HS-27A (cell line): ENCODE measurements around the gene SLC22A7.
"Not testable (repeated sequence)": the region's sequence is repeated elsewhere in the genome, so short reads cannot be mapped to it uniquely, and the experiment has no call there.

ENCODE experiments used
- DNase-seq: peaks from one replicate; pipeline ENCODE4 v3.0.0-alpha.2; 2012; ENCODE audit warnings: low read depth, missing footprints

Gene SLC22A7

DNA sequence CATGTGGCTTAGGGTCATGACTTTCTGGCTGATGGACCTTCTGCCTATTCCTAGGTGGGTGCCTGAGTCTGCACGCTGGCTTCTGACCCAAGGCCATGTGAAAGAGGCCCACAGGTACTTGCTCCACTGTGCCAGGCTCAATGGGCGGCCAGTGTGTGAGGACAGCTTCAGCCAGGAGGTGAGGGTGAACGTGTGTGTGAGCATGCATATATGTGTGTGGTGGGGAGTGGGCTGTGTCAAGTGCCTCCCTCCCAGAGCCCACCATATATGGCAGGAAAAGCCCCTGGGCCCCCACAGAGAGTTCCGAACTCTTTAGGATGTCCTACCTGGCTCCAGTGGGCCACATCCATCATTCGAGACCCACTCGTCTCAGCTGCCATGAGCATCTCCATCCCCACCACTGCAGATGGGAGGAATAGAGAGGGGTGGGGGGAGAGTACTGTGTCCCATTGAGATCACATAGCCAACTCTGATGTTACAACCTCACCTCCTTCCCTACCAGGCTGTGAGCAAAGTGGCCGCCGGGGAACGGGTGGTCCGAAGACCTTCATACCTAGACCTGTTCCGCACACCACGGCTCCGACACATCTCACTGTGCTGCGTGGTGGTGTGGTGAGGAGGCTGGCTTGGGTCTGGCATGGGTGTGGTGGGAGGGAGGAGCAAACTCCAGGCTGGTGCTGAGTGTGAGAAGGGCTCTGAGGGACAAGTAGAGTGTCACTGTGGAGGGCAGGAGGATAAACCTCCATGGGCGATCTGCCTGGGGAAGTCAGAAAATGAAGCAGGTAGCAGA, 3.2 kb downstream of the SLC22A7 start:
- DNase-seq = no peak

DNA sequence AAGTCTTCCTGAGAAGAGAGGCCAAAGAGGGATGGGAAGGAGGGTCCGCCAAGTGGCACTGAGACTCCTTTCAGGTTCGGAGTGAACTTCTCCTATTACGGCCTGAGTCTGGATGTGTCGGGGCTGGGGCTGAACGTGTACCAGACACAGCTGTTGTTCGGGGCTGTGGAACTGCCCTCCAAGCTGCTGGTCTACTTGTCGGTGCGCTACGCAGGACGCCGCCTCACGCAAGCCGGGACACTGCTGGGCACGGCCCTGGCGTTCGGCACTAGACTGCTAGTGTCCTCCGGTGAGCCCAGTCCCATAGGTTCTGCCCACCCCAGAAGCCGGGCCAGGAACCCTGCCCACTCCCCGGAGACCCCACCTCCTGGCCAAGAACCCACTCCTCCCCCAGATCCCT, 4.1 kb downstream of the SLC22A7 start:
- no peak for DNase-seq

DNA sequence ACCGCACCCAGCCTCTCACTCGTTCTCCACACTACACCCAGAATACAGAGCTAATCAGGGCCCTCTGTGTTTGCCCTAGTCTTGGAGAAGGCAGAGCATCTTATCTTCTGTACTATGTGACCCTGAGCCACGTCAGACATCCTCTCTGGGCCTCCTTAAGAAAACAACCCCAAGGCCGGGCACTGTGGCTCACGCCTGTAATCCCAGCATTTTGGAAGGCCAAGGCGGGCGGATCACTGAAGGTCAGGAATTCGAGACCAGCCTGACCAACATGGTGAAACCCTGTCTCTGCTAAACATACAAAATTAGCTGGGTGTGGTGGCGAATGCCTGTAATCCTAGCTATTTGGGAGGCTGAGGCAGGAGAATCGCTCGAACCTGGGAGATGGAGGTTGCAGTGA, 4.9 kb downstream of the SLC22A7 start:
- DNase-seq = not testable (repeated sequence)

DNA sequence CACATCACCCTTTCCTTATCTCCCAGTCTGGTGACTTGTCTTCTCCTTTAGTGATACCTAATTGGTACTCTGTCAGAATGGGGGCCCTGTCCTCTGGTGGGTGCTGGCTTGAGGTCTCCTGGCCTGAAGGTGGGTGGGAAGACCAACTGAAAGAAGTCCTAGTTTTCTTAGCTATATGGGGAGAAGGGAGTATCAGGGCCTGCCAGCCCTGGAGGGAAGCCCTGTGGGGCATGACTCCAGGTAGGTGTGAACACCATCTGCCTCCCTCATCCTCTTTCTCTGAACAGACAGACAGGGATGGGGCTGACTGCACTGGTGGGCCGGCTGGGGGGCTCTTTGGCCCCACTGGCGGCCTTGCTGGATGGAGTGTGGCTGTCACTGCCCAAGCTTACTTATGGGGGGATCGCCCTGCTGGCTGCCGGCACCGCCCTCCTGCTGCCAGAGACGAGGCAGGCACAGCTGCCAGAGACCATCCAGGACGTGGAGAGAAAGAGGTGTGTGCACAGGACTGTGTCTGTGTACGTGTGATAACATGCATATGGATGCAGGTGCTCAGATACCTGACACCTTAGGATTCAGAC, 5.8 kb downstream of the SLC22A7 start:
- DNase-seq = no peak

DNA sequence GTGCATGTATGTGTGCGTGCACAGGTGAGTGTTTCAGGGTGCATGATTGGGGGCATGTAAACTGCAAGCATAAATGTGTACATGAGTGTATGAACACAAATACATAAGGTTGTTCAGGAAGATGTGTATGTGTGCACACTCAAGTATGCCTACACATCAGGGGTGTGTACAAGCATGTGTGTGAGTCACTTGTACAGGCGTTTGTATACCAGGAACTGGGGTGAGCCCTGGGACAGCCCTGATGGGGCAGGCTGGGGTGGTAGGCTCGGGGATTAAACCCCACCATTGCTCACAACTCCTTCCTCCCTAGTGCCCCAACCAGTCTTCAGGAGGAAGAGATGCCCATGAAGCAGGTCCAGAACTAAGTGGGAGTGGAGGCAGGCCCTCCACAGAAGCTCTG, 6.3 kb downstream of the SLC22A7 start:
- DNase-seq = no peak

DNA sequence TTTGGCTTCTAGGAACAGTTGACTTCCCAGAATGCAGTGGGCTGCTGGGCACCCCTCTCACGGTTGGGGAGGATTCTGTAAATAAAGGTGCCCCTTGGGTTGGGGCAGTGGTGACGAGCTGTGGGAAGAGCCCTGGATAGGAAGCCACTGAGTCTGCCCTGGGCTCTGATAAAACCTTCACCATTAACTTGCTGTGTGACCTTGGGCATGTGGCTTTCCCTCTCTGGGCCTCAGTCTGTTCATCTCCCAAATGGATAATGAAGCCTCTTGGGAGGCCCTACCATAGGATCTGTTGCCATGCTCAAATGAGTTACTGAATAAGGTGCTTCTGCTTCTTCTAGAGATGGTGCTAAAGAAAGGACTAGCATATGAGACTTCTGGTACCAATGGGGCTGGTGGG, 6.8 kb downstream of the SLC22A7 start:
- DNase-seq = no peak

DNA sequence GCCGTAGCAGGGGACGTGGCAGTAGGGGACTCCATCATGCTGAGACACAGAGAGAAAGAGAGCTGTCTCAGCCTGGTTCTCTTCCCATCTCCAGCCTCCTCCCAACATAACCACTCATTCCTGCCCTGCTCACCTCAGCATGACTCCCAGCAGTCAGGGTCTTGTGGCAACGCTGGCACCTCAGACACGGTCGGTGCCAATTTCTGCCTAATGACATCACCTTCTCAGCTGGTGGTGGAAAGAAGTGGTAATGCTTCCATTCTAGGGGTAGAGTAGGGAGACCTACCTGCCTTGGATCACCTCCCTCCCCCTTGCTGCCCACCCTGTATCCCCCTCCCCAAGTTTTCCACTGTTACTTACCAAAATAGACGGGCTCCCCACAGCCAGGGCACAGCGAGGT, 8.0 kb downstream of the SLC22A7 start:
- no peak for DNase-seq

DNA sequence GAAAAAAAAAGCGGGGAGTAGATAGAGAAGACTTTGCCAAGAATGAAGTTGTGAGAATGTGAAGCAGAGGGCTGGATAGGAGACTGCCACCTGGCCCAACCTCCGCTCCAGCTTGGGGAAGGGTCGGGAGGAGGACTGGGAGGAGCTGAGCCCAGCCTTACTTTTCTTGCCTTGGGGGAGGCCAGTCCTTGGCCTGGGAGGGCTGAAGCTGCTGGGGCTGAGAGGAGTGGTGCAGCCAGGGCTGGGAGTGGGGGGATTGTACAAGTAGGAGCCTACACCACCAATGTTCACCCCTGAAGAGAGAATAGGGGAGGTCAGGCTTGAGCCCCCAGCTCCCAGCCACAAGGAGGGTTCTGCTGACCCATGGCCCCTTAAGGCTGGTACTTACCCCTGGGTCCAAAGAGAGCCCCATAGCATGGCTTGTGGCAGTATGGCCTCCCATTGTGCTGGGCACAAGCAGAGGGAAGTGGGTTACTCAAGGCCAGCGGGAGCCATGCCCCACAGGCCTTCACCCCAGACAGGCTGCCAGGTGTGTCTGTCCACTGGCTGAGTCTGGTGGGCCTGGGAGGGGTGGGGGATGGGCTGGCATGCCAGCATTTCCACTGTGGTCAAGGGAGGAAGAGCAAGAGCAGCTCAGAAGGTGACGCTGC, 9.5 kb downstream of the SLC22A7 start:
- DNase-seq = no peak

DNA sequence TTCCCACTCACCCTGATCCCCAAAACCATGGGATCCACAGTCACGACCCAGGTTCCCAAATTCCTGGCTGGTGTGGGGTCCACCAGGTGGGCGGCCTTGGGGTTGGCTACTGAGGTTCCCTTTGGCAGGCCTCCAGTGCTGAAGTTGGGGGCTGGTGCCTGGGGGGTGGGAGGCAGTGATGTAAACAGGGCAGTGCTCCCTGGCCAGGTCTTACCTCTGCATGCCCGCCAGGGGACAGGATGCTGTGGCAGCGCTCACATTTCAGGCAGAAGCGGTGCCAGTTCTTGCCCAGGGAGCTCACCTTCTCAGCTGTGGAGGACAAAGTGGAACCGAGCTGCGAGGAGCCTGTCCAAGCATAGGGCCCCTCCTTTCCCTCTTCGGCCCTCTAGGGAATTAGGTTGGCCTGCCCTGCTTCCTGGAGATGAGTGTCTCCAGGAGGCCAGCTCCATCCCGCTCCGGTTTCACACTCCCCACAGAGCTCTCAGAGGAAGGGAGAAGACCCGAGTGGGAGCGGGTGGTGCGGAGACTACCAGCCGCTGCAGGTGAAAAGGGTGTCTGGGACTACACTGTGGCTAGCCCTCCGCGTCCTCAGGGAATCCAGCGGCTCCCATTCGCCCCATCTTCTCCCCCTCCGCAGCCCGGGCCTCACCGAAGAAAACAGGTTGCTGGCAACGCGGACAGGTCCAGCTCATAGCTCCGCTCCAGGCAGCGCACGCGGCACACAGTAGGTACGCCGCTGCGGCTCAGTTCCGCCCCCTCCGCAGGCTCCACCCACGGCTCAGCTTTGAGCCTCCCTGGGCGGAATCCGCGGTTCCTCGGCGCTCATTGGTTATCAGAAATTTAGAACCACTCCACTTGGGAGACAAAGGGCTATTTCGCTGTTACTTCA, 10.3 kb downstream of the SLC22A7 start, which contains the start of gene CRIP3:
Gene CRIP3, minus strand, starts transcription at position 726 of the 889 bp plus-strand sequence. Its CDS starts 34 bp downstream, at position 692.
- DNase-seq = peak; percentile 17

DNA sequence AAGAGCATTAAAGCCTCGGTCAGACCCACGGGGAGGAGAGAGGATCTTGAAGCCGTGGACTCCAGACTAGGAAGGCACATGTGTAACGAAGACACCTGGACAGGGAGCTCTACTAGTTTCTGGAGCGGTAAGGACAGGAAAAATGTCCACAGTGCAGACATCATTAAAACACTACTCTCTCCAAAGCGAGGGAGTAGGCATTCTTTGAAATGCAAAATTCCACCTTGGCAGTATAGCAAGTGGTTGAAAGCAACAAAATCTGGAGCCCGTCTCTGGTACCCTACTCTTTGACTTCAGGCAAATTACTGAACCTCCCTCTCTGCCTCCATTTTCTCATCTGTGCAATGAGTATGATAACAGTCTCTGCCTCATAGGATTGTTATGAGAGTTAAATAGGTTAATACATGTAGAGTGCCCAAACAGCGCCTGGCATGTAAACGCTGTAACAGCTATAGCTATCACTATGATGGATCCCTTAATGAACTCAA, 11.0 kb downstream of the SLC22A7 start:
- no peak for DNase-seq

DNA sequence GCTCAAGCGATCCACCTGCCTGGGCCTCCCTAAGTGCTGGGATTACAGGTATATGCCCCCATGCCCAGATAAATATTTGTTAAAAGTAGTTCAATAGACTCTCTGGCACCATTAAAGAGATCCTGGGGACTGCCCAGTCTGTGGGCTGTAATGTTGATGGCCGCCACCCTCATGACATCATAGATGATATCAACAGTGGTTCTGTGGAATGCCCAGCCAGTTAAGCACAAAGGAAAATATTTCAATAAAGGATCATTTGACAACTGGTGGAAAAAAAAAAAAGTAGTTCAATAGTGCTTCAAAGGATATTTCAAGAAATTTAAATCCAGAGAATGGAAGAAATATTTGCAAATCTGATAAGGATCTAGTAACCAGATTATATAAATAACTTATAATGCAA, 12.1 kb downstream of the SLC22A7 start:
- DNase-seq = no peak

DNA sequence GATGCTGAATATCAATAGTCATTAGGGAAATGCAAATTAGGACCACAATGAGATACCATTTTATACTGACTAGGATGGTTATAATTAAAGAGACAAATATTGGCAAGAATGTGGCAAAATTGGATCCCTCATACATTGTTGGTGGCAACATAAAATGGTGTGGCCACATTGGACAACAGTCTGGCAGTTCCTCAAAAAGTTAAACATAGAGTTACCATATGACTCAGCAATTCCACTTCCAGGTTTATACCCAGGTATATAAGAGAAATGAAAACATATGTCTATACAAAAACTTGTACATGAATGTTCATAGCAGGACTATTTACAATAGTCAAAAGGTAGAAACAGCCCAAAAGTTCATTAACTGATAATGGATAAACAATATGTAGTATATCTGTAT, 12.6 kb downstream of the SLC22A7 start:
- DNase-seq = no peak

DNA sequence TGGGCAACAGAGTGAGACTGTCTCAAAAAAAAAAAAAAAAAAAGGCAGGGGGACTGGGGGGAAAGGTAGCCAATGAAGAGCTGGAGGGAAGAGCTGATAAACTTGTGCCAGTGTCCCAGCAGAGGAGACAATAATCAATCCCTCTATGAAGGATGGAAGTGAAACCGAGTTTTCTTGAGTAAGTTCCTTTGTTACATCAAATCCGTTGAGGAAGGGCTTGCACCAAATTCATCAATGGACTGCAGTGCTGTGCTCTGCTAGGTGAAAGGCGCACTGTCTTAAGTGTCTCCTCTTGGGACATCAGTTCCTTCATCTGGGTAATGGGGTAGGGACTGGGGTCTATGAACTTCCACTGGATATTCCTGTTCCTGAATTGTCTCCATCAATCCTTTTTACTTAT, 13.6 kb downstream of the SLC22A7 start:
- DNase-seq = no peak

DNA sequence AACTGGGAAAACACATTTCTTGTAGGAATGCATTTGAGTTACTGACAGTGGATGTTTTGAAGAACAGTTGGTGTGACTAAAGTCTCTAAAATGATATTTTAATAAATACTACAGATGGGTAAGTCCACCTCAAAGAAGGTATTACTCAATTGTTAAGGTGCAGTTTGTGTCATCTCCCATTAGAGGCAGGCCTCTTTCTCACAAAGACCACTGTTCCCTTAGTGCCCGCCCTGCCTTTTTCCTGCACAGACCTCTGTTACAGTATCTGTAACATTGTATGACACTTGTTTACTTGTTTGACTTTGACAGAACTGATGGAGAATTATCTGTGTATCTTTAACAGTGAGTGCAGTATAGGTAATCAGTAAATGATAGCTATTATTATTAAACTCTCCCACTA, 15.8 kb downstream of the SLC22A7 start:
- no peak for DNase-seq

DNA sequence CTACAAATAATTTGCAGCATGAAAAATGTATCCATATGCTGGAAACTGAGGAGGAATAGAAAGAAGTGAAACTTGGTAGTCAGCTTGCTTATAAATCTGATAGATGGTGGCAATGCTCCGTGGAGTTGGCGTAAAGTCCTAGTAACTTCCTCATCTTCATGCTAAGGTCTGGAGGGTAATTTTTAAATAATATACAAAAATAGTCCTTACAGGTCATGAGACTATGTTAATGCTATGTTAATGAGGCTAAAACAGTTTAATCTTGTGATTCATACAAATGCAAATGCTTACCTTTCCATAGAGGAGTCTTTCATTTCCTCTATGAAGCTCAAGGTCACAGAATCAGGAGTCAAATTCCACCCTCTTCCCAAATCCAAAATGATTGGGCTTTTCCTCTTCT, 20.0 kb downstream of the SLC22A7 start:
- no peak for DNase-seq

DNA sequence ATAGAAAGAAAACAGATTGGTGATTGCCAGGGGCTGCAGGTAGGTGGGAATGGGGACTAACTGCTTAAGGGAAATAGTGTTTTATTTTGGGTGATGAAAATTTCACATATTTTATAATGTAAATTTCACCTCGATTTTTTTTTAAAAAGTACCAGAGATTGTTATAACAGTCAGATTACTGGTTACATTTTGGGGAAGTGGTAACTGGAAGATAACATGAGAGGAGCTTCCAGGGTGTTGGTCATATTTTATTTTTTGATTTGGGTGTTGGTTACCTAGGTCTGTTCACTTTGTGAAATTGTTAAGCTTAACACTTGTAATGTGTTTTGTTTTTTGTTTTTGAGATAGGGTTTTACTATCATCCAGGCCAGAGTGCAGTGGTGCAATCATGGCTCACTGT, 27.8 kb downstream of the SLC22A7 start:
- DNase-seq = no peak

DNA sequence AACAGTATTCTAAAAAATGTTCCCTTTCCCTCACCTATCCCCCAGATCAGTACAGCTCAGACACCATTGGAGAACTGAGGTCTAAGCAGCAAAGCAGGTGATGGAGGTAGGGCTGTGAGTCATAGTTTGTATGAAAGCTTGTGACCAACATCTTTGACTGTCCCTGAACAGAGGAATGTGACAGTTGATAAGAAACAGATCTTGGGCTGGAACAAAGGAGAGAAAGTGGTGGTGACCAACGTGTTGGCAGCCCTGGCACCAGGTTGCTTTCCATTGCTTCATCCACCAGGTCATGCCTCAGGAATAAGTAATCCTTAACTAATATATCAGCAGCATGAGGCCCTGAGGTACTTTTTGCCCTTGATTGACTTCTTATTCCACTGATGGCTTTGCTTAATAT, 30.5 kb downstream of the SLC22A7 start:
- no peak for DNase-seq

DNA sequence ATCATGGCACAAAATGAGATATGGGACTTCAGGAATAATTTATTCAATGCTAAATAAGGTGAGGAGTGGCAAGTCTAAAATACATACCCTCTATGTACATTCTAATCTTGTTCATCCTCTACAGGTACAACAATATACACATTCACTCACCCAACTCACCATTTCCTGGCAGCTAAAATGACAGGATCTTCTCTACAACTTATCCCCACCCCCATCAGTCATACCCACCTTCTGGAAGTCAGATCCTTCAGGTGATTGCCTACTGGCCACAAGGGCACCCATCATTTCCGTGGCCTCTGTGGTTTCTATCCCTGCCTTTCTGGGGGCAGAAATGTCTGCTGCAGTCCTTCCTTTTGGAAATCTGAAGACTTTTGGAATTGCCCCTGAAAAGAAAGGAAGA, 33.4 kb downstream of the SLC22A7 start:
- DNase-seq = no peak

DNA sequence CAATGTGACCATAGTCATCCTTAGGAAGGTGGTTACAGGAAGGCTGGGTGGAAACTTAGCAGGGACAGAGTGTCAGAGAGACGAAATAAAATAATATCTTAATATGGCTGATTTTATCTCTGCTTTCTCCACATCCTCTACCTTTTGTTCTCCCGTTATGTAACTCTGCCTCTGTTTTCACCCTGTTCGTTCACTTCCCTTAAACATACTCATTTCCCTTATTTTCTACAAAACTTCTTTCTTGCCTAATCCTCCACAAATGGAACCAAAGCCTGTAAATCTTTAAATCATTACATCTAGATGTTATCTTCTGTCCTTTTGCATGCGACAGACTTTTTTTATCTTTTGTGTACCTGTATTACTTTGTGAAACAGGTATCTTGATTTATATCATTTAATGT, 33.8 kb downstream of the SLC22A7 start:
- no peak for DNase-seq

DNA sequence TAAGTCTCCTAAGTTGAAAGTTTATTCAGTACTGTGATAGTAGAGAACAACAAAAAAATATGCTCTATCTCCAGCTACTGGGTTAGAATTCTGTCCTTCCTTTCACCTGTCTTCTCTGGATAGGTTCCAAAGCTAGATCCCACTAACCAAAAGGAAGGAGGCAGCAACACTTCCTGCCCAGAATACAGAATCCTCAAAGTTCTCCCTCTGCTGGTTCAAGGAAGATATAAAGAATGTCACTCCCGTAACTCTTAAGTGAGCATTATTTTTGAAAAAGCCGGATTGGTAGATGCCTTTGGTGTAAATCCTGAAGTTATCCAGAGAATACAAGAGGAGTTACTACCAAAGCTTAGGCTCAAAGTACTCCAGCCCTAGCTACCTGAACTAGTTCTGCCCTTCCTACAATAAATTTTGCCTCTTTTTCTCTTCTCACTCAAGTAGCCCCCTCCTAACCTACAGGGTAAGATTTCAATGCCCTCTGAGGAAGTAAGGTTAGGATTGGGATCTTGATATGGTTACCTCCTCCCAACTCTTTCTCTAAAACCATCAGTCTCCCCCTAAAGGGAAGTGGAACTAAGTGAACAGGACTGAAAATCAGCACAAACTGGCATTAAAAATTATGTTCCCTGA, 36.5 kb downstream of the SLC22A7 start:
- peak; percentile 29 for DNase-seq

DNA sequence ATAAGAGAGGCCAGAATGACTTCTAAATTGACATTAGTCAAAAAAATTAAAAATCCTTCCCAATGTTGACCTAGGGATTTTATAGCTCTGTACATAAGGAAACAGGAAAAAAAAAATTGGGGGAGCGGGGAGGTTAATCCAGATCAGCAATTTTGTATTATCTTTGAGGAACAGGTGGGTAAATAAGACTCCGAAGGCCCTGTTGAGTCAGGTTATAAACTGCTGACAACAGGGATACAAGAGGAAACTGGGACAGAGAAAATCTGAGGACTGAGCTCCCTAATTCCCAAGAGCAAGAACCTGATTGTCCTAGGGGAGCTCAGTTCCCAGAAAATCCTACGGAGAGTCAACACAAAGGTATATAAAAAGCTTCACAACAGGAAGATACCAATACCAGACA, 37.4 kb downstream of the SLC22A7 start:
- no peak for DNase-seq

DNA sequence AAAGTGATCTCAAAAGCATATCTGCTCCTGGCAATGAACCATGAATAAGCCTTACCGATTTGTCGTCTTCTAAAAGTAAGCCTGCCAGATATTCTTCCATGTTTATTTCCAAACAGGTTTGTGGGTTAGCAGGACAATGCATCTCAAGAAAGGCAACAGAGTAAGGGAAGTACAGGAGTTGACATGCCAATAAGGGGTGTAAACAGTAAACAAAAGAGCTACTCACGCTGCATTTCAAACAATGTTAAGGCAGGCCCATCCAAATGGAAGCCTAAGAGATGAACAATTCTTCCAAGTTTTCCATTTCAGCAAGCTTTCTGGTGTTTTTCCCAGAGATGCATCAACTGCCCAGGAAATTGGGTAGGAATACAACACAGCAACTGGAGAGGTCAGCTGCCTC, 38.3 kb downstream of the SLC22A7 start:
- no peak for DNase-seq
